GM21723 (cell line): Measurements from ENCODE around the gene MYADML2.

Experiments
- ATAC-seq: cut with Tn5 transposase; IDR thresholded peaks from one replicate; pipeline ENCODE4 v1.9.1; 2021; ENCODE audit warnings: mild to moderate bottlenecking, moderate library complexity; ENCODE audit not compliant: unreplicated experiment

The MYADML2 gene

GRCh38 chr17:81901167-81902022 lies 45.6 kb downstream of the MYADML2 start:
- ATAC-seq: no peak

GRCh38 chr17:81900181-81900820 lies 46.7 kb downstream of the MYADML2 start:
- ATAC-seq: no peak

- ATAC-seq: no peak
Observed at GRCh38 chr17:81899514-81900166, 47.4 kb downstream of the MYADML2 start.

- ATAC-seq: no peak
Observed at GRCh38 chr17:81898885-81899284, 48.1 kb downstream of the MYADML2 start.

GRCh38 chr17:81898029-81898866 lies 48.8 kb downstream of the MYADML2 start:
- ATAC-seq: no peak

GRCh38 chr17:81895400-81895799 lies 51.6 kb downstream of the MYADML2 start:
- no peak for ATAC-seq

- no peak for ATAC-seq
Observed at GRCh38 chr17:81891303-81891552, 55.8 kb downstream of the MYADML2 start.

GRCh38 chr17:81890447-81891302 lies 56.4 kb downstream of the MYADML2 start:
- ATAC-seq: no peak
